GM21360 (cell line): ENCODE measurements around the gene TBX5.

Experiments
- ATAC-seq: cut with Tn5 transposase; IDR thresholded peaks from one replicate; pipeline ENCODE4 v1.9.1; 2021; ENCODE audit warnings: mild to moderate bottlenecking, moderate library complexity; ENCODE audit not compliant: unreplicated experiment

The TBX5 gene

GRCh38 chr12:114431902-114432301, 26.0 kb upstream of the TBX5 start:
- ATAC-seq, result no peak

- no peak for ATAC-seq
These were observed 24.4 kb upstream of the TBX5 start for GRCh38 chr12:114430306-114430705.

- no peak for ATAC-seq
These were observed 19.2 kb upstream of the TBX5 start for GRCh38 chr12:114425031-114425626.

GRCh38 chr12:114420944-114421335, 15.0 kb upstream of the TBX5 start:
- ATAC-seq, result no peak

GRCh38 chr12:114420182-114420943, 14.4 kb upstream of the TBX5 start:
- no peak for ATAC-seq

- ATAC-seq, result no peak
These were observed 10.1 kb upstream of the TBX5 start for GRCh38 chr12:114416028-114416427.

- no peak for ATAC-seq
These were observed 9.6 kb upstream of the TBX5 start for GRCh38 chr12:114415525-114415868.

- ATAC-seq, result no peak
These were observed 9.1 kb upstream of the TBX5 start for GRCh38 chr12:114414866-114415524.

GRCh38 chr12:114414031-114414865, 8.3 kb upstream of the TBX5 start:
- no peak for ATAC-seq

- ATAC-seq, result no peak
These were observed 7.1 kb upstream of the TBX5 start for GRCh38 chr12:114412825-114413749.

GRCh38 chr12:114412307-114412706, 6.4 kb upstream of the TBX5 start:
- no peak for ATAC-seq

- no peak for ATAC-seq
These were observed 5.3 kb upstream of the TBX5 start for GRCh38 chr12:114411071-114411837.

GRCh38 chr12:114409852-114410600, 4.1 kb upstream of the TBX5 start:
- ATAC-seq, result no peak

- no peak for ATAC-seq
These were observed 3.2 kb upstream of the TBX5 start for GRCh38 chr12:114408886-114409851.

GRCh38 chr12:114408471-114408885, 2.5 kb upstream of the TBX5 start:
- ATAC-seq, result no peak

GRCh38 chr12:114407842-114408411, 2.0 kb upstream of the TBX5 start:
- ATAC-seq, result no peak
